ENCODE measurements around the gene ZNF444.
"Not testable (repeated sequence)": the region's sequence is repeated elsewhere in the genome, so short reads cannot be mapped to it uniquely, and the experiment has no call there.

Gene ZNF444

GRCh38 chr19:56189785-56190184, 48.7 kb downstream of the ZNF444 start:
- DNase-seq, result no peak

GRCh38 chr19:56191115-56191514, 50.0 kb downstream of the ZNF444 start:
- no peak for DNase-seq

GRCh38 chr19:56191711-56192110, 50.6 kb downstream of the ZNF444 start:
- no peak for DNase-seq

- no peak for DNase-seq
Observed at GRCh38 chr19:56193981-56194640, 53.0 kb downstream of the ZNF444 start.

GRCh38 chr19:56197646-56198045, 56.6 kb downstream of the ZNF444 start, which contains the start of gene ZSCAN5B:
TSS of gene ZSCAN5B (minus strand) at chr19:56197783. CDS start at chr19:56193052, 4,731 bp downstream.
- not testable (repeated sequence) for DNase-seq

- no peak for DNase-seq
Observed at GRCh38 chr19:56199687-56200086, 58.6 kb downstream of the ZNF444 start.

GRCh38 chr19:56201973-56202372, 60.9 kb downstream of the ZNF444 start, which contains the start of gene ZSCAN5C:
TSS of gene ZSCAN5C (plus strand) at chr19:56202273. CDS start at chr19:56205914, 3,641 bp downstream.
- DNase-seq, result no peak

- DNase-seq, result not testable (repeated sequence)
Observed at GRCh38 chr19:56207581-56207980, 66.5 kb downstream of the ZNF444 start.

GRCh38 chr19:56209091-56209490, 68.0 kb downstream of the ZNF444 start:
- DNase-seq, result no peak

GRCh38 chr19:56210036-56210435, 68.9 kb downstream of the ZNF444 start:
- DNase-seq, result not testable (repeated sequence)
